ENCODE data around the gene CSH2. TPM values are rescaled to one million over a fixed set of nuclear protein-coding genes. Genes with fewer than 3 reads are reported as not detected.
"Not testable (repeated sequence)": the region's sequence is repeated elsewhere in the genome, so short reads cannot be mapped to it uniquely, and the experiment has no call there.

Gene CSH2
- total RNA-seq, 1 donor from 2014 or later = 0.56 TPM

DNA sequence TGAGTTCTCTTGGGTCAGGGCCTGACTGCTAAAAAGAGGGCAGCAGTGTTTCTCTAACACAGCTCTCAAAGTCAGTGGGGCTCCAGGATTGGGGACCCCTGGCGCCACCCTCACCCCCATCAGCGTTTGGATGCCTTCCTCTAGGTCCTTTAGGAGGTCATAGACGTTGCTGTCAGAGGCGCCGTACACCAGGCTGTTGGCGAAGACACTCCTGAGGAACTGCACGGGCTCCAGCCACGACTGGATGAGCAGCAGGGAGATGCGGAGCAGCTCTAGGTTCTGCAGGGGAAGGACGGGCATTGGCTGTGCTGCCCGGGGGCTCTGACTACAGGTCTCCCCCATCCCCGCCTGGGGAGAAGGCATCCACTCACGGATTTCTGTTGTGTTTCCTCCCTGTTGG is 44.2 kb upstream of the CSH2 start:
- Mint-ChIP-seq H3K36me3 (ENCODE audit: unreplicated experiment) (no peaks in the 10 kb centered on the region), H3K4me3 (ENCODE audit: unreplicated experiment) (no peak overlapping the region), H3K27ac (ENCODE audit: unreplicated experiment) (no peak overlapping the region), H3K27me3 (ENCODE audit: unreplicated experiment) (peaks cover 5% of the 10 kb centered on the region), H3K4me1 (ENCODE audit: low read depth, unreplicated experiment) (peaks cover 2% of the 10 kb centered on the region), H3K9me3 (ENCODE audit: unreplicated experiment) (no peaks in the 10 kb centered on the region)
- TF ChIP-seq, protein P1, sequence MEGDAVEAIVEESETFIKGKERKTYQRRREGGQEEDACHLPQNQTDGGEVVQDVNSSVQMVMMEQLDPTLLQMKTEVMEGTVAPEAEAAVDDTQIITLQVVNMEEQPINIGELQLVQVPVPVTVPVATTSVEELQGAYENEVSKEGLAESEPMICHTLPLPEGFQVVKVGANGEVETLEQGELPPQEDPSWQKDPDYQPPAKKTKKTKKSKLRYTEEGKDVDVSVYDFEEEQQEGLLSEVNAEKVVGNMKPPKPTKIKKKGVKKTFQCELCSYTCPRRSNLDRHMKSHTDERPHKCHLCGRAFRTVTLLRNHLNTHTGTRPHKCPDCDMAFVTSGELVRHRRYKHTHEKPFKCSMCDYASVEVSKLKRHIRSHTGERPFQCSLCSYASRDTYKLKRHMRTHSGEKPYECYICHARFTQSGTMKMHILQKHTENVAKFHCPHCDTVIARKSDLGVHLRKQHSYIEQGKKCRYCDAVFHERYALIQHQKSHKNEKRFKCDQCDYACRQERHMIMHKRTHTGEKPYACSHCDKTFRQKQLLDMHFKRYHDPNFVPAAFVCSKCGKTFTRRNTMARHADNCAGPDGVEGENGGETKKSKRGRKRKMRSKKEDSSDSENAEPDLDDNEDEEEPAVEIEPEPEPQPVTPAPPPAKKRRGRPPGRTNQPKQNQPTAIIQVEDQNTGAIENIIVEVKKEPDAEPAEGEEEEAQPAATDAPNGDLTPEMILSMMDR (IDR thresholded peaks at IDR 0.05; ENCODE audit: partially characterized antibody, unreplicated experiment) = no peak
- no peak for DNase-seq

DNA sequence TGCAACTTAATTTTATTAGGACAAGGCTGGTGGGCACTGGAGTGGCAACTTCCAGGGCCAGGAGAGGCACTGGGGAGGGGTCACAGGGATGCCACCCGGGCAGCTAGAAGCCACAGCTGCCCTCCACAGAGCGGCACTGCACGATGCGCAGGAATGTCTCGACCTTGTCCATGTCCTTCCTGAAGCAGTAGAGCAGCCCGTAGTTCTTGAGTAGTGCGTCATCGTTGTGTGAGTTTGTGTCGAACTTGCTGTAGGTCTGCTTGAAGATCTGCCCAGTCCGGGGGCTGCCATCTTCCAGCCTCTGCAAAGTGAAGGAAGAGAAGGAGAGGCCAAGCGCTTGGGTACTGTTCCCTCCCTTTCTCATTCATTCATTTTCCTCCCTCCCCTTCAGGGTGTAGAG is 43.7 kb upstream of the CSH2 start:
- DNase-seq; H3K4me1 Mint-ChIP-seq (ENCODE audit: low read depth, unreplicated experiment); H3K27me3 Mint-ChIP-seq (ENCODE audit: unreplicated experiment); H3K36me3 Mint-ChIP-seq (ENCODE audit: unreplicated experiment); H3K27ac Mint-ChIP-seq (ENCODE audit: unreplicated experiment); H3K4me3 Mint-ChIP-seq (ENCODE audit: unreplicated experiment); H3K9me3 Mint-ChIP-seq (ENCODE audit: unreplicated experiment): not testable (repeated sequence)

DNA sequence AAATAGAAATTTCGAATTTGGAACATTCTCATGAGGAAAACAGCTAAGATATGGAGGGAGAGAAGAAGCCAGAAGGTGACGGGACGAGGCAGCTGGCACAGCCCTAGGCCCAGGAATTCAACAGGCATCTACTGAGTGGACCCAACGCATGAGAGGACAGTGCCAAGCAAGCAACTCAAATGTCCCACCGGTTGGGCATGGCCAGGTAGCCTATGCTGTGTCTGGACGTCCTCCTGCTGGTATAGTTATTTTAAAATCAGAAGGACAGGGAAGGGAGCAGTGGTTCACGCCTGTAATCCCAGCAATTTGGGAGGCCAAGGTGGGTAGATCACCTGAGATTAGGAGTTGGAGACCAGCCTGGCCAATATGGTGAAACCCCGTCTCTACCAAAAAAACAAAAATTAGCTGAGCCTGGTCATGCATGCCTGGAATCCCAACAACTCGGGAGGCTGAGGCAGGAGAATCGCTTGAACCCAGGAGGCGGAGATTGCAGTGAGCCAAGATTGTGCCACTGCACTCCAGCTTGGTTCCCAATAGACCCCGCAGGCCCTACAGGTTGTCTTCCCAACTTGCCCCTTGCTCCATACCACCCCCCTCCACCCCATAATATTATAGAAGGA is 43.2 kb upstream of the CSH2 start:
- H3K4me3 Mint-ChIP-seq (ENCODE audit: unreplicated experiment) = no peak overlapping the region
- H3K27me3 Mint-ChIP-seq (ENCODE audit: unreplicated experiment) = peaks cover 5% of the 10 kb centered on the region
- no peaks in the 10 kb centered on the region for H3K36me3 Mint-ChIP-seq (ENCODE audit: unreplicated experiment)
- no peak overlapping the region for H3K27ac Mint-ChIP-seq (ENCODE audit: unreplicated experiment)
- TF ChIP-seq, protein P1 (IDR thresholded peaks at IDR 0.05; ENCODE audit: partially characterized antibody, unreplicated experiment) = no peak
- H3K9me3 Mint-ChIP-seq (ENCODE audit: unreplicated experiment) = no peaks in the 10 kb centered on the region
- DNase-seq = no peak
- peaks cover 2% of the 10 kb centered on the region for H3K4me1 Mint-ChIP-seq (ENCODE audit: low read depth, unreplicated experiment)

DNA sequence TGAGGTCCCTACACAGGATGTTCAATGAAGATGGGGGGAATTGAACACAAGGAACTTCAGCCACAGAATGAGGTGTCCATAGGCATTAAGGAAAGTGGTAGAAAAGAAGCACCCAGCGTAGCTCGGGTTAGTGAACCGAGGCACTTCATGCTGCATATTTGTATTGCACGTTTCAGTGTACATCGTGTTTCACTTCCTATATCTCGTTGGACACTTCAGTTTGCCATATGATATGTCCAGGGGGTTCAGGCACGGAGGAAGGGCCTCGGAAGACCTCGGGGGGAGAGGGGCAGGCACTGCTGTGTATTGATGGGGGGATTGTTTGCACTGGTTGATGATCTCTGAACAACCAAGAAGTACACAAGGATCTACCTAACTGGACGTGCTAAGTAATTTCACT is 42.3 kb upstream of the CSH2 start:
- not testable (repeated sequence) for H3K27ac Mint-ChIP-seq (ENCODE audit: unreplicated experiment); H3K4me3 Mint-ChIP-seq (ENCODE audit: unreplicated experiment); DNase-seq; H3K4me1 Mint-ChIP-seq (ENCODE audit: low read depth, unreplicated experiment); H3K36me3 Mint-ChIP-seq (ENCODE audit: unreplicated experiment); H3K27me3 Mint-ChIP-seq (ENCODE audit: unreplicated experiment); H3K9me3 Mint-ChIP-seq (ENCODE audit: unreplicated experiment)

DNA sequence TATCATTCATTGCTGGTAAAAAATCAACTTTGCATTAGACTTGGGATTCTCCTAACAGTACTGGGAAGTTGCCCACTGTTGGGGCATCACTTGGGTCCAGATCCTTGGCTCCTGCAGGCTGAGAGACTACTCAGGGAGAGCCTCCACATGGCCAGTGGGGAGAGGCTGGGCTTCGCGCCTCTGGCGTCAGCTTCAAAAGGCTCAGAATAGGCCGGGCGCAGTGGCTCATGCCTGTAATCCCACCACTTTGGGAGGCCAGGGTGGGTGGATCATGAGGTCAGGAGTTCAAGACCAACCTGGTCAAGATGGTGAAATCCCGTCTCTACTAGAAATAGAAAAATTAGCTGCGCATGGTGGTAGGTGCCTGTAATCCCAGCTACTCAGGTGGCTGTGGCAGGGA is 41.0 kb upstream of the CSH2 start:
- H3K27me3 Mint-ChIP-seq (ENCODE audit: unreplicated experiment) = peaks cover 2% of the 10 kb centered on the region
- TF ChIP-seq, protein P1 (IDR thresholded peaks at IDR 0.05; ENCODE audit: partially characterized antibody, unreplicated experiment) = no peak

DNA sequence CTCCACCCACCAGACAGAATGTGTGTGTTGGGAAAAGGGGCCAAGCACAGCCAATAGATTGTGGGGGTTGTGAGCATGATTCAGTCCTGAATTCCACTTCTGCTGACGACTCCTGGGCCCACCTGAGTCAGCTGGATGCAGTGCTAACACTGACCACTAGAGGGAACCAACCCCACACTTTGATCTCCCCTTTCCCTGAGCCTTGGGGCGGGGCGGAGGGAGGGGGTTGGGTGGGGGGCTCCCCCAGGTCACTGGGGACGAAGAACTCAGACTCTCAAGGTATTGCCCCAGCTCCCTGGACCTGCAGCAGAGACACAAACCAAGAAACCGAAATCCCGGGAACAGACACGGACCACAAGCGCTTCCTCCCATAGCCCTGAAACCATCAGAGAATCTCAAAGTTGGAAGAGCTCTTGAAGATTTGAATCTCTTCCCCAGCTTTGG is 38.2 kb upstream of the CSH2 start:
- Mint-ChIP-seq H3K36me3 (ENCODE audit: unreplicated experiment) (no peaks in the 10 kb centered on the region), H3K4me1 (ENCODE audit: low read depth, unreplicated experiment) (peaks cover 15% of the 10 kb centered on the region), H3K27me3 (ENCODE audit: unreplicated experiment) (peaks cover 4% of the 10 kb centered on the region), H3K27ac (ENCODE audit: unreplicated experiment) (no peak overlapping the region), H3K9me3 (ENCODE audit: unreplicated experiment) (peaks cover 8% of the 10 kb centered on the region), H3K4me3 (ENCODE audit: unreplicated experiment) (no peak overlapping the region)
- DNase-seq = peak; percentile 66
- TF ChIP-seq, protein P1 (IDR thresholded peaks at IDR 0.05; ENCODE audit: partially characterized antibody, unreplicated experiment) = peak; percentile 90

More for the DNA sequence above, 41.0 kb upstream of the CSH2 start:
- DNase-seq = no peak
- H3K27ac Mint-ChIP-seq (ENCODE audit: unreplicated experiment) = no peak overlapping the region
- no peaks in the 10 kb centered on the region for H3K36me3 Mint-ChIP-seq (ENCODE audit: unreplicated experiment)
- H3K4me3 Mint-ChIP-seq (ENCODE audit: unreplicated experiment) = no peak overlapping the region
- H3K4me1 Mint-ChIP-seq (ENCODE audit: low read depth, unreplicated experiment) = peaks cover 4% of the 10 kb centered on the region
- H3K9me3 Mint-ChIP-seq (ENCODE audit: unreplicated experiment) = peaks cover 2% of the 10 kb centered on the region

Measured in glutamatergic neuron (in vitro differentiated cells).